SK-N-SH (cell line): ENCODE results near the gene JAK1.

Experiments used
- CTCF ChIP-seq: fragments of 200-600 bp; sonication (generic); IDR thresholded peaks from 2 replicates; pipeline ENCODE4 v1.6.1; 2017; ENCODE audit warnings: antibody characterized with exemption, mild to moderate bottlenecking, moderate library complexity
- GABPA ChIP-seq: IDR thresholded peaks from 2 replicates; pipeline ENCODE4 v1.4.0; 2012; ENCODE audit warnings: low read depth, mild to moderate bottlenecking
- JUND ChIP-seq: IDR thresholded peaks from 2 replicates; pipeline ENCODE4 v1.4.0; 2012
- MXI1 ChIP-seq: IDR thresholded peaks from 2 replicates; pipeline ENCODE4 v1.6.1; 2012; ENCODE audit warnings: mild to moderate bottlenecking, low read depth, low read length, improper control_type of control experiment
- POLR2AphosphoS5 ChIP-seq: IDR thresholded peaks from 2 replicates; pipeline ENCODE4 v1.6.1; 2012; ENCODE audit warnings: low read depth, low read length
- REST ChIP-seq: IDR thresholded peaks from 2 replicates; pipeline ENCODE4 v1.6.1; 2012; ENCODE audit warnings: mild to moderate bottlenecking, low read depth, low read length, moderate library complexity
- SMC3 ChIP-seq: IDR thresholded peaks from 2 replicates; pipeline ENCODE4 v1.6.1; 2012; ENCODE audit warnings: low read depth, low read length, improper control_type of control experiment
- TAF1 ChIP-seq: IDR thresholded peaks from 2 replicates; pipeline ENCODE4 v1.6.1; 2012; ENCODE audit warnings: low read depth, mild to moderate bottlenecking, low read length, moderate library complexity, borderline replicate concordance
- TCF12 ChIP-seq: IDR thresholded peaks from 2 replicates; pipeline ENCODE4 v1.4.0; 2012
- USF1 ChIP-seq: IDR thresholded peaks from 2 replicates; pipeline ENCODE4 v1.4.0; 2012; ENCODE audit warnings: low read depth, borderline replicate concordance
- YY1 ChIP-seq: IDR thresholded peaks from 2 replicates; pipeline ENCODE4 v1.4.0; 2012; ENCODE audit warnings: low read depth, mild to moderate bottlenecking
- ZBTB33 ChIP-seq: IDR thresholded peaks from 2 replicates; pipeline ENCODE4 v1.4.0; 2012; ENCODE audit warnings: low read depth, borderline replicate concordance

GRCh38 chr1:64801851-64802523 is 164.4 kb downstream of the JAK1 start:
- TF ChIP-seq CTCF = no peak
- TF ChIP-seq REST = no peak
- no peak for TF ChIP-seq JUND
- no peak for TF ChIP-seq POLR2AphosphoS5
- no peak for TF ChIP-seq USF1
- TF ChIP-seq TCF12 = no peak
- TF ChIP-seq GABPA = no peak
- no peak for TF ChIP-seq TAF1
- TF ChIP-seq ZBTB33 = no peak
- no peak for TF ChIP-seq MXI1
- TF ChIP-seq YY1 = no peak
- TF ChIP-seq SMC3 = no peak
